GM19463 (cell line): Measurements from ENCODE around the gene ZNF835.
"Not testable (repeated sequence)": the region's sequence is repeated elsewhere in the genome, so short reads cannot be mapped to it uniquely, and the experiment has no call there.

ENCODE experiments used
- ATAC-seq: cut with Tn5 transposase; IDR thresholded peaks from one replicate; pipeline ENCODE4 v1.9.1; 2021; ENCODE audit warnings: mild to moderate bottlenecking, moderate library complexity; ENCODE audit not compliant: unreplicated experiment

The ZNF835 gene

GRCh38 chr19:56671613-56671994, at the start of gene ZNF835:
ZNF835 (minus strand) TSS chr19:56671757; CDS start chr19:56665198, 6,559 bp downstream.
- ATAC-seq = no peak

- ATAC-seq = no peak
These were observed 48.7 kb upstream of the ZNF835 start for GRCh38 chr19:56720281-56720680.

DNA sequence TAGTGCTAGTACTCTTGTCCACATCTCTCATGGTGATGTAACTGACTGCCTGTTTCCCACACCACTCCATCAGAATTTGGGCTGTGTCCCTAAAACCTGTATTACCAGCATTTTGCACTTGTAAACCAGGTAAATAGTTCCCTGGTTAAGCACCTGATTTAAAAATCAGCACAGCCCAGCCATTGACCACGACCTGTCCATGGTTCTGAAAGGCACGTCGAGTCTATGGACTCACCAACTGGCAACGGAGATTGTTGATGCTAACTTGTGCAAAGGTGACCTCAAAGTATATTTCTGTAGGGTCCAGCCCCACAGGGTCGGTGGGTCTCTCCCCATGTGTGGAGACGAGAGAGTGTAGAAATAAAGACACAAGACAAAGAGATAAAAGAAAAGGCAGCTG, 46.7 kb upstream of the ZNF835 start:
- ATAC-seq = no peak

GRCh38 chr19:56712611-56713276, 41.2 kb upstream of the ZNF835 start:
- no peak for ATAC-seq

- ATAC-seq = no peak
These were observed 38.9 kb upstream of the ZNF835 start for GRCh38 chr19:56710437-56710836.

DNA sequence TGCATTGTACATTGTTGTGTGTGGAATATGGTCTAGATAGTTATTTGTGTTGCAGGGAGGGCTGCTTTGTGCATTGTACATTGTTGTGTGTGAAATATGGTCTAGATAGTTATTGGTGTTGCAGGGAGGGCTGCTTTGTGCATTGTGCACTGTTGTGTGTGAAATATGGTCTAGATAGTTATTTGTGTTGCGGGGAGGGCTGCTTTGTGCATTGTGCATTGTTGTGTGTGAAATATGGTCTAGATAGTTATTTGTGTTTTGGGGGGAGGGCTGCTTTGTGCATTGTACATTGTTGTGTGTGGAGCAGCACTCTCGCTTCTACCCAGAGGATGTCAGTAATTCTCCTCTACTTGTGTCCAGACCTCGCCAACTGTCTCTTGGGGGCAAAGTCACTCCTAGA, 36.3 kb upstream of the ZNF835 start:
- ATAC-seq = no peak

DNA sequence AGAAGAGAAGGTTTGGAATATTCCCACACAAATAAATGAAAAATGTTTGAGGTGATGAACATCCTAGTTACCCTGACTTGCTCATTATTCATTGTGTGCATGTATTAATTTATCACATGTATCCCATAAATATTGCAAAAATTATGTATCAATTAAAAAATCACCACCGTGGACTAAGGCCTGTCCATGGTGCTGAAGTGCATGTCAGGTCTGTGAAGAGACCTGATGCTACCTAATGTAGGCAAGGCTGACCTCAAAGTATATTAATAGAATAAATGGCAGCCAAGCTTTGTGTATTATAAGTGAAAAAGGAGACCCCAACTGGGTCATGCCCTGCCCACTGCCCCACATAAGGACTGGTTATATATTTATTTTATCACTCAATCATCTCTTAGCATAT, 34.4 kb upstream of the ZNF835 start:
- ATAC-seq = no peak

DNA sequence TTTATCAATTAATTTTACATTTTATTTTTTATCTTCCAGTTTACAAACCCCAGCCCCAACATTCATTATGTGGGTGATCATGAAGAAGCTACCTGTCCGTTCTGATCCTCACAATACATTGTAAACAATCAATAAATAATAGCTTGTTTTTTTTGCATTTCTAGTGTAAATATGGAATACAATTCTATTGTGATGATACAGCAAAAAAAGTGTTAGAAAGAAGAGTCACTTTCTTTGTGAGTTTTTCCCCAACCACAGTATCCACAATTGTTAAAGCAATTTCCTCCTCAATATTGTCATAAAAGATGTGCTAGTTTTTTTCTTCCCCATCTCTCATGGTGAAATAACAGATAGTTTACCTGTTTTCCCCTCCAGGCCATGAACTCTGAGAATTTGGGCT, 30.3 kb upstream of the ZNF835 start:
- no peak for ATAC-seq

GRCh38 chr19:56699552-56699951, 28.0 kb upstream of the ZNF835 start:
- no peak for ATAC-seq

- ATAC-seq = no peak
These were observed 20.8 kb upstream of the ZNF835 start for GRCh38 chr19:56692206-56692895.

DNA sequence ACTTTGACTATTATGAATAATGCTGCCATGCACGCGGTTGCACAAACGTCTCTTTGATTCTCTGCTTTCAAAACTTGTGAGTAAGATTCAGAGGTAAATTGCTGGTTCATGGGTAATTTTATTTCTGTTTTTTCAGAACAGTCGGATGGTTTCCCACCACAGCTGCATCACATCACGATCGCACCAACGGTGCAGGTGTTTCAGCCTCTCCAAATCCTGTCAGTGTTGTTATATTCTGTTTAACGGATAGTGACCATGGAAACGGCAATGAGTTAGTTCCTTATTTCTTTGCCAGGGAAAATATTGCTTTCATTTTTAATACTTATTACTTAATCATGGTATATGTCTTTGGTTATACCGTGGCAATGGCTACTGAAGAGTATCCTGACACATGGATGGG, 19.1 kb upstream of the ZNF835 start:
- ATAC-seq = no peak

- no peak for ATAC-seq
These were observed 17.6 kb upstream of the ZNF835 start for GRCh38 chr19:56689198-56689597.

DNA sequence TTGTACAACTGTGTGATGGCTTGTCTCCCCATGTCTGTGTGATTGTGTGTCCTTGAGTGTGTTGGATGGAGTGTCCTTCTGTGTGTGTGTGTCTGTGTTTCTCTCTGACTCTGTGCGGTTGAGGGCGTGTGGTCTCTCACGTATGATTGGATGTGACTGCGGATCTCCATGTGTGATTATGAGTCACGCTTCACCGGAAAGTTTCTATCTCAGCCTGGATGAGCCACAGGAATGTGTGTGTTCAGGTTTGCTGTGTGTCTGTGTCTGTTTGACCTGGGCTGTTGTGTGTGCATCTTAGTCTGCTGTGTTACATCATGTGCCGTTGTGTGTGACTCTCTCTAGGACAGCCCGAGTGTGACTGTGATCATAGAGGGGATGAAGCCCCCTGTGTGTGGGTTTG, 15.5 kb upstream of the ZNF835 start:
- ATAC-seq = no peak

- ATAC-seq = no peak
These were observed 11.6 kb upstream of the ZNF835 start for GRCh38 chr19:56683116-56683515.

- ATAC-seq = no peak
These were observed 10.1 kb upstream of the ZNF835 start for GRCh38 chr19:56681702-56682101.

DNA sequence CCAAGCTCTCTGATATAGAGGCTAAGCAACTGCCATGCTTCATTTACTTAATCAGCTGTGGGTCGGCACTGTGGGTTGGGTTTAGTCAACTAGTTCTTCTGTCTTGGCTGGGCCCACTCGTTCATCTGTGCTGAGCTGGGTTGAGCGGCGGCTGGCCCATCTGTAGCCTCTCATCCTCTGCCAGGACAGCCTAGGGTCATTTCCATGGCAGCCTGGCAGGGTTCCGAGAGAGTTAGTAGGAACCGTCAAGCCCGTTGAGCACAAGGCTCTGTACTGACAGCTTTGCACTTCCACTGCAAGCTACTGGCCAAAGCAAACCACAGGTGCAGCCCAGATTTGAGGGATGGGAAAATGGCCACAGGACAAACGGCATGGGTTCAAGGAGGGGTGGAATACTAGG, 6.6 kb upstream of the ZNF835 start:
- no peak for ATAC-seq

DNA sequence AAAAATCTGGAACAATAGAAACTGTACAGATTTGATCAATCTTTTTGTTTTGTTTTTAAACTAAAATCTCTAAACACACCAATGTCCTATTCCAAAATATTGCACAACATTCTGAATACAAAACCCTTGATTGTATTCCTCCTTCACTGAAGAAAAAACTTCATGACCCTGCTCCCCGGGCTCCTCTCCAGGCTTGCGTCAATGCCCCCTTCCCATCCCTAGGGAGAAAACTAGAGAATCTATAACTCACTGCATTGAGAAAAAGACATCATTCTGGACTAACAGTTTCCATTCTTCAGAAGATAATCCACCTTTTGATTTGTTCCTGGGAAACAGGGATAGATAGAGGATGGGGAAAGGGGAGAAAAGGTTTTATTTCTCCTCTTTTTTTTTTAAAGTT, 1.1 kb upstream of the ZNF835 start:
- ATAC-seq = not testable (repeated sequence)

DNA sequence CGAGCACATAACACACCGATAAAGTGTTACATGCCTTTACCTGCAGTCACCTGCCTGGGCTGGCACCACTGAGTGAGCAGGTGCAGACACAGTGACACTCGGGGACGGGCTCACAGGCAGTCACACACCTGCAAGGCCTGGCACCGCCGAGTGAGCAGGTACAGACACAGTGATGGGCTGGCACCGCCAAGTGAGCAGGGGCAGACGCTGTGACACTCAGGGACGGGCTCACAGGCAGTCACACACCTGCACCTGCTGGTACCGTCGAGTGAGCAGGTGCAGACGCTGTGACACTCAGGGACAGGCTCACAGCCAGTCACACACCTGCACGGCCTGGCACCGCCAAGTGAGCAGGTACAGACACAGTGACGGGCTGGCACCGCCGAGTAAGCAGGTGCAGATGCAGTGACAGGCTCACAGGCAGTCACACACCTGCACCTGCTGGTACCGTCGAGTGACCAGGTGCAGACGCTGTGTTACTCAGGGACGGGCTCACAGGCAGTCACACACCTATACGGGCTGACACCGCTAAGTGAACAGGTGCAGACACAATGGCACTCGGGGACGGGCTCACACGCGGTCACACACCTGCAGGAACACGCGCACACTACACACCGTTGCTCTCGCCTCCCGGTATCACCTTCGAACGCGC, 470 bp downstream of the ZNF835 start:
- ATAC-seq = no peak

GRCh38 chr19:56670401-56670960, 1.1 kb downstream of the ZNF835 start:
- ATAC-seq = no peak

DNA sequence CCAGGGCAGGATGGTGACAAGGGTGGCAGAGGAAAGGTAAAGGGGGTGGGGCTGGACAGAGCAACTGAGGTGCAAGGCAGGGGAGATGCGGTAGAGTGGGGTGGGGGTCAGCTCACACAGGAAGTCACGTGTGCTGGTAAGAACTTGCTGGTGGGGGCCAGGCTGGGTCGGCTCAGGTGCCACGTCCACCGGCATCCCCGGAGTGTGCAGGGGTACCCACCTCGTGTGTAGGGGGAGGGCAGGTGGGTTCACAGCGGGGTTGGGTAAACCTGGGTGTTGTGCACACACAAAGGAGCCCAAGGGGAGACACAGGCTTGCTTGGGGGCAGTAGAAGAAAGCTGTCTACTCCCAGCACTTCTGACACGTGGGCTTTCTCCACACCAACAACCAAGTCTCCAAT, 2.9 kb downstream of the ZNF835 start:
- no peak for ATAC-seq

- ATAC-seq = no peak
These were observed 4.2 kb downstream of the ZNF835 start for GRCh38 chr19:56667311-56667870.

DNA sequence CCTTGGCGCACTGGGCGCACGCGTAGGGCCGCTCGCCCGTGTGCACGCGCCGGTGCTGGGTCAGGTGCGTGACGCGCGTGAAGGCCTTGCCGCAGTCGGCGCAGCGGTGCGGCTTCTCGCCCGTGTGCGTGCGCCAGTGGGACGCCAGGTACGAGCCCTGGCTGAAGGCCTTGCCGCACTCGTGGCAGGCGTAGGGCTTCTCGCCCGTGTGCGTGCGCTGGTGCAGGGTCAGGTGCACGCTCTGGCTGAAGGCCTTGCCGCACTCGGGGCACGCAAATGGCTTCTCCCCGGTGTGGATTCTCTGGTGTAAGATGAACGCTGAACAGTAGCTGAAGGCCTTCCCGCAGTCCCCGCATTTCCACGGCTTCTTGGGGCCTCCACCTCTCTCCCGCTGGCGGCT, 7.0 kb downstream of the ZNF835 start:
- ATAC-seq = no peak
